Measurements from ENCODE around the gene TRIM62.

TRIM62 gene

DNA sequence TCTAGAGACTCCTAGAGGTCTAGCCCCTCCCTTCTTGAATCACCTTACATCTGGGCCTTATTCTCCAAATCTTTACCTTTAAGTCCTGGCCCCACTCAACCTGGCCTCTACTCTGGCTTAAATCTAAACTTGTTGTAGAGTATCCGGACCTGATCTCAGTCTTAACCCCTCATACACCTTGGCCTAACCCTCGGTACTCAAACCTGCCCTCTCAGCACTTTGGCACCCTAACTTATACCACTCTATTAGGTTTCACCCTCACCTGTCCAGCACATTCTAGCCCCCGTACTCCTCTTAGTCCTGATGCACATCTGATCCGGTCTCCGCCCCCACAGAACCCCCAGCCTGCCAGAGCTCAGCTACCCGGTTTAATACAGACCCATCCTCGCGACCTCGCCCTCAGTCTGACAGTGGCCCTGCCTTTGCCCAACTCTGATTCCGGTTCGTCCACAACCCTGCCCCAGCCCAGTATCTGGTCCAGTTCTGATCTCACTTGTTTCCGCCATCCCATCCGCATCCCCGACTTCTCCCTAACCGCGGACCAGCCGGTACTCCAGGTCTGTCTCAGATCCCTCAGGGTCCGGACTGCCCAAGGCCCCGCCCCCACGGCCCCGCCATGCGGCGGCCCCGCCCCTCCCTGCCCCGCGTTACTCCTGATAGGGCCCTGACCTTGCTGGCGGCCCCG, 1.5 kb downstream of the TRIM62 start:
- DNase-seq = peak; percentile 84

DNA sequence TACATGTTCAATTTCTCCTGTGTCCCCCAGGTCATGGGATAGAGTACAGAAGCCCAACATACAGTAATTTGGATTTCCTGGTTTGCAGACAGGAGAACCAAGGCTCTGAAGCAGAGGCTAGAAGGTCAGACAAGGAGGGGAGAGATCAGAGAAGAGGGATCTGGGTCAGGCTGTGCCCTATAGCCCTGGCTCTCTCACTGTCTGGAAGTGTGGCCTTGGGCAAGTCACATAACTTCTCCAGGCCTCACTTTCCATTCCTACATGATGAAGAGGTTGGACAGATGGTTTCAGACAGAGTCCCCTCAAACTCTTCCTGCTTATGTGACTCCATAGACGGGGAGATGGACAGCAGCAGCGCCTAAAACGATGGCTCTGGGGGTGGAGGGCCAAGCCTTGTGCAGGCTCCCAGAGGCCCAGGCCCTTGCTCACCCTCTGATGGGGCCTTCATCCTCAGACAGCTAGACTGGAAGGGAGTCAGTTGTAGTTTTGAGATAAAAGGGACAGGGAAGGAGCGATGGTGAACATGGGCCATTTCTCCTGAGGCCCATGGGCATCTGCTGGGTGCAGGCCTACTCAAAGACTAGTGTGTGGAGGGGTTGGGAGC, 2.9 kb downstream of the TRIM62 start:
- no peak for DNase-seq

DNA sequence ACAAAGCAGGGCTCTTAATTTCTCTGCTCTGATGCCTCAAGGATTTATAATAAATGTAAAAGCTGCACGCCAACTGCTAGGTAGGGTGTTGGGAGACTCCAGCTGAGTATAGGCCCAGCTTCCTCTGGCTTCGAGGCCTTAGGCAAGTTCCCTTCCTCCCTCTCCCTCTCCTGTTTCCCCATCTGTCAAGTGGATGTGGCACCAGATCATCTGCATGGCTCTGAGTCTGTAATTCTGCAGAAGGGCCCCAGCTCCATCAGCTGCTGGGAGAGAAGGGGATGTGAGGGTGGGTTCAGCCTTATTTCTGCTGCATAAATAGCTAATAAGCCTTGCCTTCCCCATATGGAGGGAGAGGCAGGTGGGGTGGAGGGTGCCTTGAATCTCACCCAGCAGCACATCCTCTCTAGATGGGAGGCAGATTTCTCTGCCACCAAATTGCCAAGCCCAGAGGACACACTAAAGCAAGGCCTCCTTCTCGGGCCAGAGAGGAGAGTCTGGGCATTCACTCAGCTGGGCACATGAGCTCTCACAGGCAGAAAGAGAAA, 3.8 kb downstream of the TRIM62 start:
- no peak for DNase-seq

DNA sequence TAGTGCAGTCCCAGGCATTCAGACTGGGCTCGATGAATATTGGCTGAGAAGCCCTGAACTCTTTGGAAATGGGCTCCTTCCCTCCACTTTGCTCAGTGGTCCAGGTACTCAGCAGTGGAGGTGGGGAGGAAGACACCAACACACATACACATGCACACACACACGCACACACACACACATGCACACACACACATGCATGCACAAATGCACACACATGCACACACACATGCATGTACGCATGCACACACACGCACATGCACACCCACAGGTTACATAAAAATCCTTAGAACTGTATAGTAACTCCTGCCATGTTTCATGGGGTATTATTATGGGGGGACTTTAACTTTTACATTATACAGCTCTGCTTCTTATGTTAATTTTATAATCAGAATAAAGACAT, 5.0 kb downstream of the TRIM62 start:
- no peak for DNase-seq

DNA sequence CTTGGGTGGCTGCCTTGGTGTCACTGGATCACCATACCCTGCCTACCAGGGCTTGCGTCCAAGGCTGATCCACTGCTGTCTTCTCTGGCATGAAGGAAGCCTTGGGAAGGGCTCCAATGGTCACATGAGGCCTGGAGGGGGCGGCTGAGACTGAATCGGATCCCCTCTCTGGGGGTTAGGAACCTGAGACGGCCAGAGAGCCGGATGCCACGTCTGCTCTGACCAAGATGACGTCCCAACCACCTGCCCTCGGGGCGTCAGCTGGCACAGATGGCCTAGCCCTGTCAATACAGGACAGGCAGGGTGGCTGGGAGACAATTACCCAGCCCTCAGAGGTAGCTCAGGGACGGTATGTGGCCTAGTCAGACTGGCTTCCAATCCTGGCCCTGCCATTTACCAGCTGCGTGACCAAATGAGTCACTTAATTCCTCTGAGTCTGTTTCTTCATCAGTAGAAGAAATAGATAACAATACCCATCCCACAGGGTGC, 5.4 kb downstream of the TRIM62 start:
- no peak for DNase-seq

DNA sequence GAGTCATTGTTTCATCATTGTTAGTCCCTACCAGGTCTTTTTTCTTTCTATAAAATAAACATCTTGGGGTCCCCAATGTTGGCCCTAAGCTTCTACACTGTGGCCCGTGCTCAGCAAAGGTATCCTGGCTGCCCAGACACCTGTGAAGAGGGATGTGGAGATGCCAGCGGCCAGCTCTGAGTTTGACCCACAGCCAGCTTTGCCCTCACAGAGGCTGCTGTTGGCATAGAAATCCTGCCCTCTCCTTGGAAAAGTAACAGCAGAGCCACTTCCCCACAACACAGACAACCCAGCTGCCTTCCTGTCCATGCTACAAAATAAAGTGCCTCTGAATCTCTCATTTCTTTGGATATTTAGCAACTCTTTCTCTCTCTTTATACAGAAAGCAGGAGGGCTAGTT, 6.0 kb downstream of the TRIM62 start:
- DNase-seq = no peak

DNA sequence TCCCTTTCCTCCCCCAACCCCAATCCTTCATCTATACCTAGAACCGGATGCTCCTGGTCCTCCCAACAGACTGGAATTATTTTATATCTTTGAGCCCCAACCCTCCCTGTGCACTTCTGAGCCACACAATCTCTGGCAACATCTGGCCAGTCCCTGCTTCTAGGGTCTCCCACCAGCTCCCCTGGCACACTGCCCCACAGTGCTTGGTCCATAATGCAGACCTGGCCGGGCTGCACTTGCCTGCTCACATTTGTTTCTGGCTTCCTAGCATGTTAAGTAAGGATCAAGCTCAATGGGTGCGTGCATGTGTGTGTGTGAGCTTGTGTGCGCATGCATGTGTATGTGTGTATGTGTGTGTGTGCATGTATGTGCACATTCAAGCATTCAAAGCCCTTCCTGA, 8.8 kb downstream of the TRIM62 start:
- no peak for DNase-seq

DNA sequence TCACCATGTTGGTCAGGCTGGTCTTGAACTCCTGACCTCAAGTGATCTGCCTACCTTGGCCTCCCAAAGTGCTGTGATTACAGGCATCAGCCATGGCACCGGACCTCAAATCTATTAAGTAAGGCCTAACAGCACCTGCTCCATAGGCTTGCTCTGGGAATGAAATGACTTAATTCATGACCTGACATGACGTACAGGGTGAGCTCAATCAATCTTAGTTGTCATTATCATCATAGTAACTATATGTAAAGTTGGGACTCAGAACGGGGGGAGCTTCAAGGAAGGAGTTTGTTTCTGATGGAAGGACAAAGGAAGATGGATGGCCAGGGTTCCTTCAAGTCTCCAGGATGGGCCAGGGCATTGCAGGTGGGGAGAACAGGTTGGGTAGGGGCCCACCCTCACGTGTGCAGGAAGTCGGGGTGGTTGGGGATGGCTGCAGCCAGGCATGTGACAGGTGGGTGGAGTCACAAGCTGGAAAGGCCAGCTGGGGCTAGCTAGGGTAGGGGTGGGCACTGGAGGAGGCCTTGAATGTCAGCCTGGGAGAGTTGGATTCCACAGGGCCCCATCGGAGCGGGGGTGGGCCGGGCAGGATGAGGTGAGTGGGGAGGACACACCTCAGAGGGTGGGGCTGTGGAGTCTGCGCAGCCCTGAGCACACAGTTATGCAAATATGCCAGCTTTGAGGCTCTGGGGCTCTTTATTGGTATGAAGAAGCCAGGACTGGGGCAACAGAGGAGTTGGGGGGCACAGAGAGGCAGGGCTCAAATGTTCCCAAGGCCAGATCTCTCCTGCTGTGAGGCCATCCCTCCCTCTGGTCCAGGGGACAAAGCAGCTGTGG, 9.6 kb downstream of the TRIM62 start:
- no peak for DNase-seq

DNA sequence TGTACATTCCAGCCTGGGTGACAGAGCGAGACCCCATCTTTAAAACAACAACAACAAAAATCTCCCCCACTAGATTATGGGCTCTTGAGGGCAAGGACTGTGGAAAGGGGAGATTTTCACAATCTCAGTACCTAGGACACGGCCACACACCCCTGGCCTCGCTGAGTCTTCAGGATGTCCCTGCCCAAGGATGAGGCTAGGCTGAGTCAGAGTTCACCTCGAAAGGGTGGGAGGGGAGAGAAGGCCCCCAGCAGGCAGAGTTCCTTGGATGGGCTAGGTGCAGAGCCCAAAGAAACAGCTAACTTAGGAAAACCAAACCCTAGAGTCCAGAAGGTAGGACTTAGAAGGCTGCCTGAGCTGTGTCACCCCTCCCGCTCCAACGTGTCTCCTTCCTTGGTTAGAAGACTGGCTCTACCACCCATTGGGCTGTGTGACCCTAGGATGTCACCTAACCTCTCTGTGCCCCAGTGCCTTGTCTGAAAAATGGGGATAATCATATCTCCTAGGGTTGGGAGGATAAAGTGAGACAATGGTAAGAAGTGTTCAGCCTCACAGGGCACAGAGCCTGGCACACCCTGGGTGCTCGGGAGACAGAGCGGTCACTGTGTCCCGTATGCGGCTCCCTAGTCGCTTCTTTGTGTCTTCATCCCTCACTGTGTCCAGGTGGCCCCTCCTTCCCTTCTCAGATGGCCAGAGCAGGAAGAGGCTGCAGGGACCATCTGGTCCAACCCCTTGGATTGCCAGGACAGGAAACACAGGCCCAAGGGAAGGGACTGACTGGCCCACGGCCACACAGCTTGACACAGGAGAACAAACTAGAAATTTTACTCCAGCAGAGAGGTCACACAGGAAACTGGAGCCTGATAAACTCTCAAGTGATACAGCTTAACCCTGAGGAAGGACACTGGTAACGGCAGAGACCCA, 11.2 kb downstream of the TRIM62 start:
- no peak for DNase-seq

DNA sequence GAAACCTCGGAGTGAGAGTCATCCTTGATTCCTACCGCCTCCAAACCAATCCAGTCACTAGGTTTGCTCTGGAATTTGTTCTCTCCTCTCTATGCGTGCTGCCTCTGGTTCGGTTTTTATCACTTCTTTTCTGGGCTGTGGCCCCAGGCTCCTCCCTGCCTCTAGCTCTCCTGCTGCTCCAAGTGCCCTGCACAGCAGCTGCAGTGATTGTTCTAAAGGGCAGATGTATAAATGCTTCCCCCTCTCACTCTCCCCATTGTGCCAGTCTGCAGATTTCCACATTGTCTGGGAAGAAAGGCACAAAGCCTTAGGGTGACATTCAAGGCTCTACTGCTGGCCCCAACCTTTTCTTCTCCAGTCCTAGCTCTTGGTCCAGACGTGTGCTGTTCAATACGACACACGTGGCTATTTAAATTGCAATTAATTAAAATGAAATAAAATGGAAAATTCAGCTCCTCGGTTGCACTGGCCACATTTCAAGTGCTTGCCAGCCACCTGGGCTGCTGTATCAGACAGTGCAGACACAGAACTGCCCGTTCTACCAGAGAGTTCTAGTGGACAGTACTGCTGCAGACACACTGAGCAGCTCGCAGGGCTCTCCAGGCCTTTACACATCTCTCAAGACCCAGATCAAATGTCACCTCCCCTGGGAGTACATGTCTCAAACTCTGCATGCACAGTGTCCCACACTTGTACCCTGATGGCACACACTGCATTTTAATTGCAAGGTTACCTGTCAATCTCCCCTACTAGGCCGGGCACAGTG, 12.4 kb downstream of the TRIM62 start:
- DNase-seq = no peak

DNA sequence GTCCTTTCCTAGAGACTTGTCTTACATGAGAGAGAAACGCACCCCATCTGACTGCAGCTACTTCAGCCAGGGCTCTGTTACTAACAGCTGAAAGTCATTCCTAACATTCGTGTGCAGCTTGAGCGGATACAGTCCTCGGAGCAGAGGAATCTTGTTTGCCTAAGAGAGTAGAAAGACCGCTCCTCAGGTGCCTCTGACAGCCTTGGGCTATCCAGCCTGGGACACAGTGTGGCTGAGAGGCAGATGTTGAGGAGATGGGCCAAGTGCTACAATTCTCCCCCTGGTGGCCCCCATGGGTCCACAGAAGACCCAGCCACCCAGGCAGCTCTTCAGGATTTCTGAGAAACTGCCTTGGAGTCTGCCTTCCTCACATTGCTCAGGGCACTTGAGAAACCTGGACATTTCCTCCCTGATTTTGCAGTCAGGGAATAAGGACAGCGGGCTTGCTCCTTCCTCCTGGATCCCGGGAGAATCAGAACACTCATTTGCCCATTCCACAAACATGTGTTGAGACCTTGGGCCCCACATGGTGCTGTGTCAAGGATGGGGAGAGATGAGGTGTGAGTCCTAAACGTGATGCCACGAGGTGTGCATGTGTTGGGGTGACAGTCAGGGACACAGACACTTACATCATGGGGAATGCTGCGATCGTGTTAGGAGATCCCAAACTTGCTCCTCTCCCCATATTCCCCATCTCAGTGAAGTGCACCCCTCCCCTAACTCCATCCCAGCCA, 13.1 kb downstream of the TRIM62 start:
- DNase-seq = no peak

DNA sequence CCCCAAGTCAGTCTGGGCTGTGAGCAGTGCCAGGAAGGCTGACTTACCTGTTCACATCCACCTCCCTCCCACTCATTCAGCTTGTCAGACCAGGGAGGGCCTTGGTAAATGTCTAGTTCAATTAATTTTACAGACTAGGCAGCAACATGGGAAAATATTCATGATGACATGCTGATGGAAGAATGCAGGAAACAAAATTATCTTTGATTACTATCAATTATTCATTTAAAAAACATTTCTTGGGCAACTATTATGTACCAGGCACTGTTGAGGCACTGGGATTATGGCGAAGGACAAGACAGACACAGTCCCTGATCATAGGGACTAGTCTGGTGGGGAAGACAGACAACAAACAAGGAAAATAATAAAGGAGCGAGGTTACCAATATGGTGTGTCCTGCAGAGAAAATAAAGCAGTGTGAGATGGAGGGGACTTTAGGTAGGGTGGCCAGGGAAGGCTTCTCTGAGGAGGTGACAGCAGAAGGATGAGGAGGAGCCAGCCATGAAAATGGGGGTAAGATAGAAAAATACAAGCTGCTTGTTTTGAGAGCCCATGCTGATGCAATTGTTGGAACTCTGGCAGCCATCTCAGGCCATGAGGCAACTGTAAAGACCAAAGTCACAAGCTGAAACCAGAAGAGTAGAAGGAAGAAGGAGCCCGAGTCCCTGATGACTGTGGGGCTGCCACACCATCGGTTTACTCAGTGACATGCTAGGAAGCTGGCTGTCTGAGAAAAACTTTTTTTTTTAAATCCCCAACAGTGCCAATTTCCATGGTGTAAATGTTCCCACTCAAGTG, 14.0 kb downstream of the TRIM62 start:
- no peak for DNase-seq

DNA sequence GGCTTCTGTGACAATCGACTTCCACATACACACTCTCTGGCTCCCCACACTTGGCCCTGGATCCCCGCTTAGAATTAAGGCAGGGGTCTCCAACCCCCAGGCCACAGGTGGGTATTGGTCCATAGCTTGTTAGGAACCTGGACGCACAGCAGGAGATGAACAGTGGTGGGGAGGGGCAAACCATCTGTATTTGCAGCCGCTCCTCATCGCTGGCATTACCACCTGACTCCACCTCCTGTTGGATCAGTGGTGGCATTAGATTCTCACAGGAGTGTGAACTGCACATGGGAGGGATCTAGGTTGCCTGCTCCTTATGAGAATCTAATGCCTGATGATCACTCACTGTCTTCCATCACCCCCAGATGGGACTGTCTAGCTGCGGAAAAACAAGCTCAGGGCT, 16.0 kb downstream of the TRIM62 start:
- no peak for DNase-seq

DNA sequence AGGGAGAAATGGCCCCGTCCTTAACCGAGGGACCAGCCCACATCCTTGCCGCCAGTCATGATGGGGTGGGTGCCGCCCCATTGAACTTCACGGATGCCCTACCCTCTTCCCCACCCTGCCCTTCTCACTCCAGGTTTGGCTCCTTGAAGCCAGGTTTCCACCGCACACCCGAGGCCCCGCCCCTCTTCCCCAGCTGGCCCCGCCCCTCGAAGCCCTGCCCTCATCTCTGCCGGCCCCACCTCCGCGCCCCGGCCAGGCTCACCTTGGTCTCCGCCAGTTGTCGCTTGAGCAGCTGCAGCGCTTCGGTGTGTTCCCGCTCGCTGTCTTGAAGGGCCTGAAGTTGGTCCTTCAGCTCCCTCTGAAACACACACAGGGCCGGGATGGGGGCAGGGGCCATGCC, 16.6 kb downstream of the TRIM62 start:
- DNase-seq = no peak

DNA sequence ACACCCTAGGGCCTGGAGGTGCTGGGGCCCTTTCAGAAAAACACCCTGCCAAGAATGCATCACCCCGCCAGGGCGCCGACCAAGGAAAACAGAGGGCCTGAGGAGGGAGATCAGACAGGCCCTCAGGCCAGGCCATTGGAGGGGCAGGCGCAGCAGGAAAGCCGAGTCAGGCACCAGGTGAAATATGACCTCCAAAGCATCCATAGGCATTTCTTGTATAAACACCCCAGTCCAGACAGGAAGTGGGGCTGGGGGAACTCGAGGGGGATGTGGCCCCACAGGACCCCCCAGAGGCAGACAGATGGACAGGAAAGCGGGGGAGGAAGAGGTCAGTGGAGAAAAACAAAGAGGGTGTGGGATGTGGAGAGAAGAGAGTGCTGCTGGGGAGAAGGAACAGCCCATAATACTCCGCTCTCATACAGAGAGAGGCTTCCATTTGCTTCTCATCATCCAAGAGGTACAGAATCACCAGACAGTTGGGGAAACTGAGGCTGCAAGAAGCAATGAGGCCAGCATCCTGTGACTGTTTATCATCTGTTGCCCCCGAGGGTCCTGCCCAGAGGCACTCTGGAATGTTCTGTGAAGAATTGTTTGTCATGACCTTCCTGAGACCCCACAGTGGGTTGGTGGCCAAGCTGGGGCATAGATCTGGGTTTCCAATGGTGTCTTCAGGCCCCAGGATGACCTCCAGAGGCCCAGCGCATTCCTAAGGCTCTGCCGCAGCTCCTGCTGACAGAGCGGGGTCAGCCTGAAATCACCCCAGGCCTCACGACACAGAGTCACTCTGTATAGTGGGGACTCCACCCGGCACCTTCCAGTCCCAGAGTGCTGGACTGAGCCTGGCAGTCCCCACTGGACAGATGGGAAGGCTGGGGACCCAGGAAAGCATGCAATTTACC, 18.0 kb downstream of the TRIM62 start:
- no peak for DNase-seq

DNA sequence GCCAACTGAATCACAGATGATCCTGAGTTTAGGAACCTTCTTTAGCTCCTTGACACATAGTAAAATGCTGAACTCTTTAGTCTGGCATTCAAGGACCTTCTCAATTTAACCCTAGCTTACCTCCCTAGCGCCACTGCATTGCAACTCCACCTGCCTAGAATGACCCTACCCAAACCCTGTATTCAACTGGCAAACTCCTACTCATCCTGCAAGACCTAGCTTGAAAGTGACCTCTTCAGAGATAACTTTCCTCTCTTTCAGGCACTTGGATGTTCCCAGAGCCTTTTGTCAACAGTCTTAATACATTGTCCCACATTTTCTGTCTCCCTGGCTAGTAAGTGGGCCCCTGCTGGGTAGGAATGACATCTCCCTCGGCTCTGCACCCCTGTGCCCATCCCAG, 19.7 kb downstream of the TRIM62 start:
- no peak for DNase-seq

DNA sequence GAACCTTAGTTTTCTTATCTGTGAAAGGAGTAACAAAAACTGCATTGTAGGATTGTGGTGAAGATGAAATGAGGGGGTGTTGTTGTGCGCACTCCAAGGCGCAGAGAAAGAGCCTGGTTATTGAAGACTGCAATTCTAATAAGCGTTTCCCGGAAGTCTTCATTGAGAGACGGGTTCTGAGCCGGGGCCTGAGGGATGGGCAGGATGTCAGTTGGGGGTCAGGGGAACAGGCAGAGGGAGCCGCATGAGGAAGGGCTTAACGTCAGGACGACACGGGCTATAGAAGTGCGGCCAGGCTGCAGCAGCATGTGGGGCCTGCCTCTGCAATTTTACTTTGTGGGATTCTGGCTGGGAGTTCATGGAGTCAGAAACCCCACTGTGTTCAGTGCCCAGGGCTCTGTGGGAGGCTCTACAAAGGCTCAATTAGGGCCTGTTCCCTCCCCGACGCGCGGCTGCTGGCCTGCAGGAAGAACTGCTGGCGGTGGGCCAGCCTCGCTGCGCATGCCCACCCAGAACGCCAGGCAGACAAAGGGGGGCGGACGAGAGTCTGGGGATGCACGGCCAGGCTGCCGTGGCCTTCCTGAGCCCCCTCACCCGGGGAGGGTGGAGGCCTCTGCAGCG, 20.7 kb downstream of the TRIM62 start:
- DNase-seq = no peak

DNA sequence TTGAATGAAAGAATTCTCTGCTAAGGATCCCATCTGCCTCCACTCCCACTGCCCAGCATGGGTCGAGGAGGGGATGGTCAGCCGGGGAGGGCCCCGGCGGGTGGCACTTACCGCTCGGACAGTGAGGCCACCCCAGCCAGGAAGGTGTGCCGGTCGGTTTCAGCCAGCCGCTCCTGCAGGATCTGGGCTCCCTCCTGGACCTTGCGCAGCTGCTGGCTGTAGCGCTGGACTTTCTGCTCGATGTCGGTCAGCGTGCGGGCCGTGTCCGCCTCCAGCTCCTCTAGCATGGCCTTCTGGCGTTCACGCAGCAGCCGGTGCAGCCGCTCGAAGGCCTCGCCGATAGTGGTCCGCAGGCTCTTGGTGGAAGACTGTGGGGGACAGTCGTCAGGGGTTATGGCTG, 22.3 kb downstream of the TRIM62 start:
- DNase-seq = no peak

DNA sequence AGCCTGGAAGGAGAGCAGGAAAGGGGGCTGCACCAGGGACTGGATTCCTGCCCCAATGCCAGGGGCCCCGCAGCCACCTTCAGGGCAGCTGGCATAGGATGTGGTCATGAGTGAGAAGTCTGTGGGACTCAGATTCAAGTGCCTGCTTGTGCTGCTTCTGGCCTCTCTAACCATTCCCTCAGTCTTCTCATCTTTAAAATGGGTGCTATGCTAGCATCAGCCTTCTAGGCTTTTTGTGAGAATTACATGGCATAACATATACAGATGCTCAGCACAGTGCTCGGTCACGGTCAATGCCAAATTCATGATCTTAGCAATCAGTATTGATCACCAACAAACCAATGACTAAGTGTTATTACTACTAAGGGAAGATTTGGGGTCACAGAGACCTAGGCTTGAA, 23.5 kb downstream of the TRIM62 start:
- no peak for DNase-seq
